ENCODE results near the gene CCDC90B.

DNA sequence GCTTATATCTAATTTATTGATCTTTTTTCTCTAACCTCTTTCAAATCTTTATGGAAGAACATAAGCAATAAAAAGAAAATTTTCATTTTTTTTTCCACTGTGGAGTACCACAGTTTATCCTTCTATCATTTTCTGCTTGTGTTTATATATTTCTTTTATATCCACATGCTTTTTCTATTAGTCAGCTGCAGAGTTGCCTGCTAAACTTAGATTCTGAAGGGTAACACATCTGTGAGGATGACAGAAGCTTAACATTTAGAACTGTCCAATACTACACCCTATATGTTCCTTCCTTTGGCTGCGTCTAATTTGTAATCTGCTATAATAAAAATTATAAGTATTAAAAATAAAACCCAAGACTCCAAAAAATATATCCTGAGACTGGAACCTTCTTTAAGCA is 20.8 kb downstream of the CCDC90B start:
- no peak for TF ChIP-seq ZBTB7A (IDR thresholded peaks at IDR 0.05; ENCODE audit: low read depth)
- no peak for TF ChIP-seq CEBPB (IDR thresholded peaks at IDR 0.05)
- no peak for TF ChIP-seq RAD21 (IDR thresholded peaks at IDR 0.05; ENCODE audit: low read depth)
- TF ChIP-seq EGR1 (IDR thresholded peaks at IDR 0.05), result no peak
- no peak for TF ChIP-seq CREB1 (IDR thresholded peaks at IDR 0.05; ENCODE audit: low read depth)
- TF ChIP-seq, protein P1, sequence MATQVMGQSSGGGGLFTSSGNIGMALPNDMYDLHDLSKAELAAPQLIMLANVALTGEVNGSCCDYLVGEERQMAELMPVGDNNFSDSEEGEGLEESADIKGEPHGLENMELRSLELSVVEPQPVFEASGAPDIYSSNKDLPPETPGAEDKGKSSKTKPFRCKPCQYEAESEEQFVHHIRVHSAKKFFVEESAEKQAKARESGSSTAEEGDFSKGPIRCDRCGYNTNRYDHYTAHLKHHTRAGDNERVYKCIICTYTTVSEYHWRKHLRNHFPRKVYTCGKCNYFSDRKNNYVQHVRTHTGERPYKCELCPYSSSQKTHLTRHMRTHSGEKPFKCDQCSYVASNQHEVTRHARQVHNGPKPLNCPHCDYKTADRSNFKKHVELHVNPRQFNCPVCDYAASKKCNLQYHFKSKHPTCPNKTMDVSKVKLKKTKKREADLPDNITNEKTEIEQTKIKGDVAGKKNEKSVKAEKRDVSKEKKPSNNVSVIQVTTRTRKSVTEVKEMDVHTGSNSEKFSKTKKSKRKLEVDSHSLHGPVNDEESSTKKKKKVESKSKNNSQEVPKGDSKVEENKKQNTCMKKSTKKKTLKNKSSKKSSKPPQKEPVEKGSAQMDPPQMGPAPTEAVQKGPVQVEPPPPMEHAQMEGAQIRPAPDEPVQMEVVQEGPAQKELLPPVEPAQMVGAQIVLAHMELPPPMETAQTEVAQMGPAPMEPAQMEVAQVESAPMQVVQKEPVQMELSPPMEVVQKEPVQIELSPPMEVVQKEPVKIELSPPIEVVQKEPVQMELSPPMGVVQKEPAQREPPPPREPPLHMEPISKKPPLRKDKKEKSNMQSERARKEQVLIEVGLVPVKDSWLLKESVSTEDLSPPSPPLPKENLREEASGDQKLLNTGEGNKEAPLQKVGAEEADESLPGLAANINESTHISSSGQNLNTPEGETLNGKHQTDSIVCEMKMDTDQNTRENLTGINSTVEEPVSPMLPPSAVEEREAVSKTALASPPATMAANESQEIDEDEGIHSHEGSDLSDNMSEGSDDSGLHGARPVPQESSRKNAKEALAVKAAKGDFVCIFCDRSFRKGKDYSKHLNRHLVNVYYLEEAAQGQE (IDR thresholded peaks at IDR 0.05; ENCODE audit: low read depth), result no peak
- TF ChIP-seq TAF1 (IDR thresholded peaks at IDR 0.05; ENCODE audit: low read depth), result no peak
- TF ChIP-seq MAX (IDR thresholded peaks at IDR 0.05), result no peak
- TF ChIP-seq EP300 (IDR thresholded peaks at IDR 0.05; ENCODE audit: borderline replicate concordance), result no peak
- no peak for TF ChIP-seq YY1 (IDR thresholded peaks at IDR 0.05; ENCODE audit: low read depth)
- no peak for TF ChIP-seq FOXM1 (IDR thresholded peaks at IDR 0.05; ENCODE audit: borderline replicate concordance, low read depth)
- TF ChIP-seq, protein P2, sequence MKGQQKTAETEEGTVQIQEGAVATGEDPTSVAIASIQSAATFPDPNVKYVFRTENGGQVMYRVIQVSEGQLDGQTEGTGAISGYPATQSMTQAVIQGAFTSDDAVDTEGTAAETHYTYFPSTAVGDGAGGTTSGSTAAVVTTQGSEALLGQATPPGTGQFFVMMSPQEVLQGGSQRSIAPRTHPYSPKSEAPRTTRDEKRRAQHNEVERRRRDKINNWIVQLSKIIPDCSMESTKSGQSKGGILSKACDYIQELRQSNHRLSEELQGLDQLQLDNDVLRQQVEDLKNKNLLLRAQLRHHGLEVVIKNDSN (IDR thresholded peaks at IDR 0.05), result no peak
- no peak for TF ChIP-seq TEAD4 (IDR thresholded peaks at IDR 0.05)

Data from Ishikawa (cell line).